GM12878 (cell line): ENCODE data around the gene ATP12A. TPM values are rescaled to one million over a fixed set of nuclear protein-coding genes. Genes with fewer than 3 reads are reported as not detected.

Experiments
- CBX5 ChIP-seq: sonication (generic); IDR thresholded peaks from 2 replicates; pipeline ENCODE4 v1.6.1; 2016; ENCODE audit warnings: low read depth, moderate library complexity, mild to moderate bottlenecking, inconsistent platforms
- ESRRA ChIP-seq: IDR thresholded peaks from 2 replicates; pipeline ENCODE4 v1.6.1; 2012; ENCODE audit warnings: mild to moderate bottlenecking, low read length, improper control_type of control experiment
- IKZF1 ChIP-seq: fragments of 450-650 bp; conservative IDR thresholded peaks from 2 replicates; pipeline ENCODE4 v1.6.1; 2017; ENCODE audit warnings: antibody characterized with exemption, mild to moderate bottlenecking
- MTA2 ChIP-seq: fragments of 450-650 bp; IDR thresholded peaks from 2 replicates; pipeline ENCODE4 v1.6.1; 2016; ENCODE audit warnings: low read depth, mild to moderate bottlenecking, moderate library complexity
- POLR2AphosphoS5 ChIP-seq: IDR thresholded peaks from 2 replicates; pipeline ENCODE4 v1.6.1; 2011; ENCODE audit warnings: mild to moderate bottlenecking, low read length, inconsistent platforms
- RAD21 ChIP-seq: IDR thresholded peaks from 2 replicates; pipeline ENCODE4 v1.6.1; 2011; ENCODE audit warnings: mild to moderate bottlenecking, low read depth, low read length, moderate library complexity; ENCODE audit not compliant: insufficient read depth
- RFX5 ChIP-seq: IDR thresholded peaks from 2 replicates; pipeline ENCODE4 v1.6.1; 2011; ENCODE audit warnings: low read depth, low read length, improper control_type of control experiment
- RUNX3 ChIP-seq: IDR thresholded peaks from 2 replicates; pipeline ENCODE4 v1.6.1; 2012; ENCODE audit warnings: low read length, inconsistent platforms
- ZBED1 ChIP-seq: IDR thresholded peaks from 2 replicates; pipeline ENCODE4 v1.6.1; 2016; ENCODE audit warnings: borderline replicate concordance
- ZNF384 ChIP-seq: IDR thresholded peaks from 2 replicates; pipeline ENCODE4 v1.6.1; 2012; ENCODE audit warnings: low read depth, mild to moderate bottlenecking, low read length, improper control_type of control experiment, borderline replicate concordance
- polyA plus RNA-seq, 11 experiments: library from polyadenylated mRNA; depleted of rRNA in 4 of 11; unstranded in 6 of 11; stranded (reverse) in 5 of 11; fragments of >200 nt; fragmentation: Nextera tagmentation in 4 of 11; fragmentation: Illumina TruSeq in 1 of 11; extraction: Ambion mirVana in 4 of 11; extraction: Trizol in 1 of 11; gene quantifications; 1 replicate in 1 of 11; 2 replicates in 10 of 11; pipeline versions ENCODE4 v1.2.1 to v1.2.3, GENCODE V29; 2011 to 2016; ENCODE audit warnings: inconsistent platforms in 2 of 11, missing spikeins in 2 of 11, low read depth in 1 of 11
- total RNA-seq, 4 experiments: library from RNA; depleted of rRNA in 3 of 4; stranded (reverse); fragments of >200 nt in 3 of 4; fragmentation: Illumina TruSeq in 1 of 4; extraction: Trizol in 1 of 4; gene quantifications; 2 replicates each; pipeline versions ENCODE4 v1.2.1 to v1.2.3, GENCODE V29; 2013 to 2021
- TF ChIP-seq, protein P1 (sequence below): fragments of 450-650 bp; IDR thresholded peaks from 2 replicates; pipeline ENCODE4 v1.6.1; 2016; ENCODE audit warnings: mild to moderate bottlenecking, moderate library complexity, borderline replicate concordance
- TF ChIP-seq, protein P2 (sequence below): fragments of 450-650 bp; IDR thresholded peaks from 2 replicates; pipeline ENCODE4 v1.6.1; 2018; ENCODE audit warnings: borderline replicate concordance, mild to moderate bottlenecking; ENCODE audit not compliant: partially characterized antibody
- TF ChIP-seq, protein P3 (sequence below): fragments of 450-650 bp; IDR thresholded peaks from 2 replicates; pipeline ENCODE4 v1.6.1; 2014; ENCODE audit warnings: mild to moderate bottlenecking

ATP12A gene
- total and polyA plus RNA-seq, 10 of the 15 experiments (the other 5 are each of a cell fraction or from before 2014, with no cell fraction given) = 0.02 to 0.08 (median 0.04) TPM; not detected in 6

DNA sequence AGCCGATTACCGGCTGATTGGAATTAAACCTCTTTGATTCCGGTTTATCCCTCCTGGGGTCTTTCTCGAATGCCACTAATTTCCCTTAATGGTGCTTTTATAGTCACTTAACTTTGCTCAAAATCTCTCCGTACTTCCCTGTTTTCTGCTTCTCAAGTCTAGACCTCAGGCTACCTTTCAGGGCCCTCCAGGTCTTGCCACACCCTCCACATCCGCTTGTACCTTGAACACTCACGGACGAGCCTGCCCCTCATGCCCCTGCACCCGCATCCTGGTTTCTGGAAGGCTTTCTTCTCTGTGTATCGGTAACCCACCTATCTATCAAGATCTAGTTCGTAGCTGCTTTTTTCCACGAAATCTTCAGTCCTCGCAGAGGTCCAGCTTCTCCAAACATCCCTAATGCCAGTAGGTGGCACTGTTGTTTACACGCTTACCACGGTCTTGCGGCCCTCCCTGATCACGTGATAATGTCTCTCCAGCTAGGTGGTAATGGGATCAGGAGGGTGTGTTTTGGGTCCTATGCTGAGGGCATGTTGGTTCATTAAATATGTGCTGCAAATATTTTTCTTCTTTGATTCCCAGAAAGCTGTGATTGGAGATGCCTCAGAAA, 13.8 kb downstream of the ATP12A start (continued):
- TF ChIP-seq, protein P1, sequence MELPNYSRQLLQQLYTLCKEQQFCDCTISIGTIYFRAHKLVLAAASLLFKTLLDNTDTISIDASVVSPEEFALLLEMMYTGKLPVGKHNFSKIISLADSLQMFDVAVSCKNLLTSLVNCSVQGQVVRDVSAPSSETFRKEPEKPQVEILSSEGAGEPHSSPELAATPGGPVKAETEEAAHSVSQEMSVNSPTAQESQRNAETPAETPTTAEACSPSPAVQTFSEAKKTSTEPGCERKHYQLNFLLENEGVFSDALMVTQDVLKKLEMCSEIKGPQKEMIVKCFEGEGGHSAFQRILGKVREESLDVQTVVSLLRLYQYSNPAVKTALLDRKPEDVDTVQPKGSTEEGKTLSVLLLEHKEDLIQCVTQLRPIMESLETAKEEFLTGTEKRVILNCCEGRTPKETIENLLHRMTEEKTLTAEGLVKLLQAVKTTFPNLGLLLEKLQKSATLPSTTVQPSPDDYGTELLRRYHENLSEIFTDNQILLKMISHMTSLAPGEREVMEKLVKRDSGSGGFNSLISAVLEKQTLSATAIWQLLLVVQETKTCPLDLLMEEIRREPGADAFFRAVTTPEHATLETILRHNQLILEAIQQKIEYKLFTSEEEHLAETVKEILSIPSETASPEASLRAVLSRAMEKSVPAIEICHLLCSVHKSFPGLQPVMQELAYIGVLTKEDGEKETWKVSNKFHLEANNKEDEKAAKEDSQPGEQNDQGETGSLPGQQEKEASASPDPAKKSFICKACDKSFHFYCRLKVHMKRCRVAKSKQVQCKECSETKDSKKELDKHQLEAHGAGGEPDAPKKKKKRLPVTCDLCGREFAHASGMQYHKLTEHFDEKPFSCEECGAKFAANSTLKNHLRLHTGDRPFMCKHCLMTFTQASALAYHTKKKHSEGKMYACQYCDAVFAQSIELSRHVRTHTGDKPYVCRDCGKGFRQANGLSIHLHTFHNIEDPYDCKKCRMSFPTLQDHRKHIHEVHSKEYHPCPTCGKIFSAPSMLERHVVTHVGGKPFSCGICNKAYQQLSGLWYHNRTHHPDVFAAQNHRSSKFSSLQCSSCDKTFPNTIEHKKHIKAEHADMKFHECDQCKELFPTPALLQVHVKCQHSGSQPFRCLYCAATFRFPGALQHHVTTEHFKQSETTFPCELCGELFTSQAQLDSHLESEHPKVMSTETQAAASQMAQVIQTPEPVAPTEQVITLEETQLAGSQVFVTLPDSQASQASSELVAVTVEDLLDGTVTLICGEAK = no peak
- TF ChIP-seq, protein P2, sequence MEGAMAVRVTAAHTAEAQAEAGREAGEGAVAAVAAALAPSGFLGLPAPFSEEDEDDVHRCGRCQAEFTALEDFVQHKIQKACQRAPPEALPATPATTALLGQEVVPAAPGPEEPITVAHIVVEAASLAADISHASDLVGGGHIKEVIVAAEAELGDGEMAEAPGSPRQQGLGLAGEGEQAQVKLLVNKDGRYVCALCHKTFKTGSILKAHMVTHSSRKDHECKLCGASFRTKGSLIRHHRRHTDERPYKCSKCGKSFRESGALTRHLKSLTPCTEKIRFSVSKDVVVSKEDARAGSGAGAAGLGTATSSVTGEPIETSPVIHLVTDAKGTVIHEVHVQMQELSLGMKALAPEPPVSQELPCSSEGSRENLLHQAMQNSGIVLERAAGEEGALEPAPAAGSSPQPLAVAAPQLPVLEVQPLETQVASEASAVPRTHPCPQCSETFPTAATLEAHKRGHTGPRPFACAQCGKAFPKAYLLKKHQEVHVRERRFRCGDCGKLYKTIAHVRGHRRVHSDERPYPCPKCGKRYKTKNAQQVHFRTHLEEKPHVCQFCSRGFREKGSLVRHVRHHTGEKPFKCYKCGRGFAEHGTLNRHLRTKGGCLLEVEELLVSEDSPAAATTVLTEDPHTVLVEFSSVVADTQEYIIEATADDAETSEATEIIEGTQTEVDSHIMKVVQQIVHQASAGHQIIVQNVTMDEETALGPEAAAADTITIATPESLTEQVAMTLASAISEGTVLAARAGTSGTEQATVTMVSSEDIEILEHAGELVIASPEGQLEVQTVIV = no peak
- TF ChIP-seq MTA2 = no peak
- peak; percentile 80 for TF ChIP-seq RAD21
- no peak for TF ChIP-seq IKZF1
- TF ChIP-seq, protein P3, sequence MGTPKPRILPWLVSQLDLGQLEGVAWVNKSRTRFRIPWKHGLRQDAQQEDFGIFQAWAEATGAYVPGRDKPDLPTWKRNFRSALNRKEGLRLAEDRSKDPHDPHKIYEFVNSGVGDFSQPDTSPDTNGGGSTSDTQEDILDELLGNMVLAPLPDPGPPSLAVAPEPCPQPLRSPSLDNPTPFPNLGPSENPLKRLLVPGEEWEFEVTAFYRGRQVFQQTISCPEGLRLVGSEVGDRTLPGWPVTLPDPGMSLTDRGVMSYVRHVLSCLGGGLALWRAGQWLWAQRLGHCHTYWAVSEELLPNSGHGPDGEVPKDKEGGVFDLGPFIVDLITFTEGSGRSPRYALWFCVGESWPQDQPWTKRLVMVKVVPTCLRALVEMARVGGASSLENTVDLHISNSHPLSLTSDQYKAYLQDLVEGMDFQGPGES = no peak
- peak; percentile 41; the same call in 1 of the 2 replicates for TF ChIP-seq RUNX3
- TF ChIP-seq ZNF384 = no peak
- TF ChIP-seq POLR2AphosphoS5 = no peak
- no peak for TF ChIP-seq ESRRA
- no peak for TF ChIP-seq RFX5
- no peak for TF ChIP-seq CBX5
- no peak for TF ChIP-seq ZBED1
- TF ChIP-seq, all 136 proteins: peak for 12
